UCSD-AML1 (cell line): ENCODE results near the gene SERPINB1.
A peak's percentile ranks its signal among the peaks of the same experiment; 100 is the strongest.

Experiments used
- DNase-seq: peaks from one replicate; lab custom pipeline; 2025; ENCODE audit not compliant: unreplicated experiment; lab: John Stamatoyannopoulos, UW

Gene SERPINB1

GRCh38 chr6:2795162-2795561 lies 46.5 kb downstream of the SERPINB1 start:
- no peak for DNase-seq

DNA sequence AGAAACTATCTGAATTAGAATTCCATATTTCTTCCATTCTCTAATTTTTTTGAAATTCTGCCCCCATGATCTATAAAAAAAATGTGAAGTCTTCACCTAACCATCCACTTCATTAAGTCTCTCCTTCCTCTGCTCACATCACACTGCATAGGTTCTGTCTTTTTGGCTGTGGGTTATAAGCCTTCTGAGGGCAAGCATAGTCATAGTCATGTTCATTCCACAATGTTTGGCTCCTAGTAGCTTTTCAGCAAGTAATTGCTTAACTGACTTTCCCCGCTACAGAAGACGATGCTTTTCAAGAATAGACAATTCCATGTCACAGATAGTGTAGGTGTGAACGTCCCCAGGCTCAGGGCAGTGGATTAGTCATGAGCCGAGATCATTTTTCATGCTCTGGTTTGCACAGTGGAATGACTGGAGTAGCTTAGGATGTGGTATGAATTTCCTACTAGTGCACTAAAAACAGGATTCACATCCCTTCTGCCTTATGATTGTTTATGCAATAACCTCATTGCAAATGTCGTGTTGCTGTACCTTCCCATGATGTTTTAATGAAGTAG lies 47.4 kb downstream of the SERPINB1 start:
- DNase-seq = no peak

DNA sequence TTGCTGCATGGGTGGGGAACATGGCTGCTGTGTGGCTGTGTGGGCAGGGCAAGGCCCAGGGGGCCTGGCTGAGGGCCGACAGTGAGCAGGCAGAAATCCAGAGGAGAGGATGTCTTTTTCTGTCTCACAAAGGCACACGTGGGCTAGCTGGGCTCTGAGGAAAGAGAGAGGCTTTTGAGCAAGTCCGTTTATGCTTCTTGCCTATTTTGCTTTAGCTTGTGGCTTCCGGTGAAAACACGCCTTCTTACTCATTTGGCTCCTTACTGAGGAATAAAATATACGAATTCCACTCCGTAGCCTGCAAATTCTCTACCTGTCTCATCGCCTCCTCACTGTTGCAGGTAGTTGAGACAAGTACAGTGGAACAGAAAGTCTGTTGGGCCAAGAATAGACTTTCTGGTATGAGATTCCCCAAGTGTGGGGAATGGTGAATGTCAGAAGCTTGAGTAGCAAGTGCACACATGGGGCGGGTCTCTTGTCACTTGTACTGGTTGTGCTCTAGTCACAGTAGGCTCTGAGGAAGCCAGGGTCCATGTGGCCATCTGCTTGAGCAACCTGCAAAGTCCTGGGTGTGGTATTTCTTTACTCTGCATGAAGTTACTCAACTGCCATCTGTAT lies 48.0 kb downstream of the SERPINB1 start:
- DNase-seq = peak; percentile 55

DNA sequence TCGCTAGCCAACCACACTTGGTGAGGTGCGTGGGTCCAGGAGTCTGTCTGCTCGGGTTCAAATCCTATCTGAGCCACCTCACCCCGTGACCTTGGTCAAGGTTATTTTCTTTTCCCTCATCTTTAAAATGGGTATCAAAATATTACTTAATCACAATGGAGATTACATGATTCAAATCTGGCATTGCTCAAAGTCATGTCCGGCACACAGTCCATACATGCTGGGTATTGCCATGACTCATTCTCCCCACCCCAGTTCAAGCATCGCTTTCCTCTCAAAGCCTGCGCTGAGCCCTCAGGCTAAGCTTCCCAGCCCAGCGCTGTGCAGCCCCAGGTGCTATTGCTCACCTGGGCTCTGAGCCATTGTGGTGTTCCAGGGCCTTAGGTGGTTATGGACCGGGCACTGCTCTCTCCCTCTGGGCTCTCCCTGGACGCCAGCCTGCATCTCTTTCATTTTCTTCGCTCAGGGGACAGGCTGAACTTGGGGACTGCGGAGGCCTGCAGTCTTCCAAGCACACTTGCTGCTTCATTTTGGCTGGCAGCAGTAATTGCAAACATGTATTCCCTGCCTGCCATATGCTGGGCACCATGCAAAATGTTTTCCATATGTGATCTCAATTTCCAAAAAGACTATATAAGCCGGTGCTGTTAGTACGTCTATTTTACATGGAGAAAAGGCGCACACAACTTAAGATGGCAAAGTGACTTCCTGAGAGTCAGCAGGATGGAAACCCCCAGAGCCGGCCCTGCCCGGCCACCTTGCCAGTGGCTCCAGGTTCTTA lies 49.1 kb downstream of the SERPINB1 start:
- DNase-seq = no peak

DNA sequence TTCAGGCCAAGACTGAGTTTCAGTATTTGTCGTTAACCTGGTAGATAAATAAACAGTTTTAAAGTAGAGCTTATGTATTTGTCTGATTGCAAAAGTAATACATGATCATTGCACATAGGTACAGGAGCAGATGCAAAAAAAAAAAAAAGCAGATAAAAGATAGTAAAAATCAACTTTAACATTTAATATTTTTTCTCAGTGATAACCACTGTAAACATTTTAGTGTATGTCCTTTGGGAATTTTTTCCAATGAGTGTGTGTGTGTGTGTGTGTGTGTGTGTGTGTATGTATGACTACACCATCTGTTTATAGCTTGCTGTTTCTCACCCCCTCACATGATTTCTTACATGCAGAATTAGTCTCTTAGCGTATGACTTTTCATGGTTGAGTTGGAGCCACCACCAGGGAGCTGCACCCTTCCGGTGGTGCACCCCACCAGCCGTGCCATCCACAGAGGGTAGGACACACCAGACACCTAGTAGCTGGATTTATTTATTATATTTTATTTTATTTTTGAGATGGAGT lies 50.2 kb downstream of the SERPINB1 start:
- no peak for DNase-seq

DNA sequence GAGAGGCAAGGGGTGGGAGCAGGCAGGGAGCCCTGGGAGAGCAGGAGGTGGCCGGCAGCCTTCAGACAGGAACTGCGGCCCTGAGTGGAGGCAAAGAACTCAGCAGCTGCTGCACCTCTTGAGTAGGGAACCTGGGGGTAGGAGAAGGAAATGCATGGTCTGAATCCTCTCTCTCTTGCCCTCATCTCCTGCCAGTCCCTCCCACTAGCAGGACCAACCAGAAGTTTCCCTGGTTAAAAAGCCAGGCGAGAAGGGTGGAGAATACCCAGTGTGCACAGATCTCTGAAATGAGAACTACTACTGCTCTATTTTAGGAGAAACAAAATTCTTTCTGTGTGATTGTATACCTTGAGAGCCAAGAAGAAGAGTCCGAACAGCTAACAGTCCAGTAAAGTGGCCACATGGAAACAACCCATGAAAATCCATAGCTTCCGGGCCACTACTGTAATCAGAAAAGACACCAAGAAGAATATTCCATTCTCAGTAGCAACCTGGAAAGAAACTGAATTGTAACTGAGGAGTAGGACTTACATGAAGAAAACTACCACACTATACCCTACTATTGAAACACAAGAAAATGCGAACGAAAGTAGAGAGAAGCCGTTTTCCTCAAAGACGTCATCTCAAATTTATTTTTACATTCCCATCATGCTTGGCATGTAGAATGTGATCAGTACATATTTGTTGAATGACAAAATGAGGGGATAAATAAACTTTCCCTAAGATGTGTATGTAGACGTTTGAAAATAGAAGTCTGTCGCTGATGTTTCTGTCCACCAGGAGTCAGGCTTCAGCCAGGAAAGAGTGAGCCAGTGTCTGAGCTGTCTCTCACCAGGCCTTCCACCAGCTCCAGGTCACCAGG lies 50.8 kb downstream of the SERPINB1 start:
- DNase-seq = peak; percentile 57

DNA sequence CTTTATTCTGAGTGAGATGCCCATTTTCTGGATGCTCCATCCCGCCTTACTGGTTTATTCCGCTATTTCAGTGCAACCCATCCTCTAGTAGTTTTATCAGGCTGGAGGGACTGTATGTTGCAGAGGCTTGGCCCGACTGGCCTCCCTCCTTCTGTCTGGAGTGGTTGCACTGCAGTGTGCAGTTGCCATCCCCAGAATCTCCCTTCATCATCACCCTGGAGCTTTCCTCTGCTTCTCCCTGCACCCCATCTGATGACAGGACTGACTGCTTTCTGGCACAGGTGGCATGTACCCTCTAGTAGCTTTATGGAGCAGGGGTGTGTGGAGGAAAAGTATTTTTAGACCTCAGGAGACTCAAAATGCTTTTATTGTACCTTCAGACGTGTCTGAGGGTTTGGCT lies 55.4 kb downstream of the SERPINB1 start:
- no peak for DNase-seq

DNA sequence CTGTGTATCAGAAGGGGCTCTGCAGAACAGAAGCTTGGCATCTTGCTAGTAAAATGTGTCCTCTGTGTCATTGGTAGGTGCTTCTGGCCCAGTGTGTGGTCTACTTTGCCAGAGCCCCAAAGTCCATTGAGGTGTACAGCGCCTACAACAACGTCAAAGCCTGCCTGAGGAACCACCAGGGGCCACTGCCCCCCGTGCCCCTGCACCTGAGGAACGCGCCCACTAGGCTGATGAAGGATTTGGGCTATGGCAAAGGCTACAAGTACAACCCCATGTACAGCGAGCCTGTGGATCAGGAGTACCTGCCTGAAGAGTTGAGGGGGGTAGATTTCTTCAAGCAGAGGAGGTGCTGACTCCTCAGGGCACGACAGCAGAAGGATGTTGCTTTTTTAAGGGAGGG lies 56.7 kb downstream of the SERPINB1 start:
- DNase-seq = no peak

GRCh38 chr6:2784061-2784460 lies 57.6 kb downstream of the SERPINB1 start:
- DNase-seq = no peak

- peak; percentile 41 for DNase-seq
These were observed 58.3 kb downstream of the SERPINB1 start for GRCh38 chr6:2783188-2783963.

DNA sequence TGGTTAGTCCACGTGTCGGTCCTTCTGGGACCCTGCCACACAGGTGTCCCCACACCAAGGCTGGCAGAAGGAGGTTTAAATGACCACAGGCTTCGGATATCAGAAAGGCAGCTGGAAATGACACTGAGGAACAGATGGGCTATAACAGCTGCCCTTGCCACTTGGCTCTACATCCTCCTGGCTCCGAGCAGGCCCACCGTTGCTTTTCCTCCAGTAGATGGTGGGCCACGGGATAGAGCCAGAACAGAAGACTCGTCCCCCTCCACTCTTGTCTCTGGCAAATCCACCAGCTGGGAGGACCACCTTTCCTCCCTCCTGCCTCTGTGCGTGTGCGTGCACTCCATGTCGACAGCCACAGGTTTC lies 58.9 kb downstream of the SERPINB1 start:
- no peak for DNase-seq

GRCh38 chr6:2782356-2782708 lies 59.3 kb downstream of the SERPINB1 start:
- no peak for DNase-seq
